Measurements from ENCODE around the gene KANK2.

- TF ChIP-seq CTCF (IDR thresholded peaks at IDR 0.05; ENCODE audit: low read depth, low read length) = no peak
- TF ChIP-seq EZH2phosphoT487 (IDR thresholded peaks at IDR 0.05; ENCODE audit: low read depth) = no peak
Observed at GRCh38 chr19:11151181-11151580, 46.2 kb downstream of the KANK2 start.

Data from OCI-LY3 (cell line).